ENCODE data around the gene MCL1. TPM values are rescaled to one million over a fixed set of nuclear protein-coding genes. Genes with fewer than 3 reads are reported as not detected.
"Not testable (repeated sequence)": the region's sequence is repeated elsewhere in the genome, so short reads cannot be mapped to it uniquely, and the experiment has no call there.

The MCL1 gene
- total RNA-seq, 1 donor from 2014 or later: 255 TPM

DNA sequence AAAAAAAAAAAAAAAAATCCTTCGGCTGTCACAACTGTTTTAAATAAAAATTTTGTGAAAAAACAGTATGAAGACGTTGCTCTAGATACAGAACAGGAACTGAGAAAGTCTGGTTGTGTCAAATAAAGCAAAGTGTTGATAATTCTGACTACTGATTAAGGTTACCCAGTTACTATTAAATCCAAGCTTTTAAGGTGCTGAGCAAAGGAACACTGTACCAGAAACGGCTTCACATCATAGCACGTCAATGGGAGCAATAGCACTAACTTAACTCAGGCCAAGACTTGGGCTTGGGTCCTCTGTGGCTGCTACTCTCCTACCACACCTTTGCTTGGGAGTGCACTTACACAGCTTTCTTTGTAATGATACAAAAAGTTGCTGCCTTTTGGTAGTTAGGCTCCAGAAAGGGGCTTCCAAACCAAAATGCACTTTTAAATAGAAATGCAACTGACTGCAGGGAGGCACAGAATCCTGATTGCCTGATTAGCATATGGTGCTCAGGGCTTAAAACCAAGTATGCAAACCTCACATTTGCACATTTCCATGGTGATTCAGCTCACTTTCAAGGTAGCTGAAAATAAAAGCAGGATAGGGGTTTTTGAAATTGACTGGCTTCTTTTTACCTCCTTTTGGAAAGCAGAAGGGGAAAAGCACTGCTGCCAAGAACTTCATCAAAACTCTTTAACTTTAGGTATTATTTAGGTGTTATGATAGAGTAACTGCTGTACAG, 6.3 kb downstream of the MCL1 start:
- H3K4me3 Mint-ChIP-seq (ENCODE audit: unreplicated experiment): peak overlapping the region; percentile 92
- H3K9me3 Mint-ChIP-seq (ENCODE audit: low read depth): no peaks in the 10 kb centered on the region
- TF ChIP-seq, protein P1, sequence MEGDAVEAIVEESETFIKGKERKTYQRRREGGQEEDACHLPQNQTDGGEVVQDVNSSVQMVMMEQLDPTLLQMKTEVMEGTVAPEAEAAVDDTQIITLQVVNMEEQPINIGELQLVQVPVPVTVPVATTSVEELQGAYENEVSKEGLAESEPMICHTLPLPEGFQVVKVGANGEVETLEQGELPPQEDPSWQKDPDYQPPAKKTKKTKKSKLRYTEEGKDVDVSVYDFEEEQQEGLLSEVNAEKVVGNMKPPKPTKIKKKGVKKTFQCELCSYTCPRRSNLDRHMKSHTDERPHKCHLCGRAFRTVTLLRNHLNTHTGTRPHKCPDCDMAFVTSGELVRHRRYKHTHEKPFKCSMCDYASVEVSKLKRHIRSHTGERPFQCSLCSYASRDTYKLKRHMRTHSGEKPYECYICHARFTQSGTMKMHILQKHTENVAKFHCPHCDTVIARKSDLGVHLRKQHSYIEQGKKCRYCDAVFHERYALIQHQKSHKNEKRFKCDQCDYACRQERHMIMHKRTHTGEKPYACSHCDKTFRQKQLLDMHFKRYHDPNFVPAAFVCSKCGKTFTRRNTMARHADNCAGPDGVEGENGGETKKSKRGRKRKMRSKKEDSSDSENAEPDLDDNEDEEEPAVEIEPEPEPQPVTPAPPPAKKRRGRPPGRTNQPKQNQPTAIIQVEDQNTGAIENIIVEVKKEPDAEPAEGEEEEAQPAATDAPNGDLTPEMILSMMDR (IDR thresholded peaks at IDR 0.05): no peak
- peaks cover 53% of the 10 kb centered on the region for H3K36me3 Mint-ChIP-seq (ENCODE audit: low read depth)
- H3K27me3 Mint-ChIP-seq (ENCODE audit: low read depth): no peaks in the 10 kb centered on the region
- peaks cover 87% of the 10 kb centered on the region for H3K4me1 Mint-ChIP-seq (ENCODE audit: low read depth)
- peak overlapping the region; percentile 97 for H3K27ac Mint-ChIP-seq (ENCODE audit: unreplicated experiment)
- no peak for DNase-seq (ENCODE audit: low spot score)

DNA sequence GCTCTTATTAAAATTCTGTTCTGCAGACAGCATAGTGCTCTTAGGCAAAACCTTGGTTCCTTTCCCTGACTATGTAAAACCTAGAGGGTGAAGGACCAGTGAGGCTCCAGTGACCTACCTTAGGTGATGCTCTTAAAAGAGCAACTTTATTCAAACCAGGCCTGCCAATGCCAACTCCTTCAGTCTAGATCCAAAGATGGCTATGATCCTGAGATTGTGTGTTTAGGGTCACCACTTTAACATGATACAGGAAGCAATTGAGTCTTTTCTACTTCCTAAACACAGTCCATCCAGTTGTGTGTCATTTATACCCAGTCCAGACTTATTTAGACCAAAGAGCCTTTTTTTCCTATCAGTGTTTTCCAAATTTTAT, 10.8 kb downstream of the MCL1 start:
- Mint-ChIP-seq H3K4me1 (ENCODE audit: low read depth) (peaks cover 96% of the 10 kb centered on the region), H3K36me3 (ENCODE audit: low read depth) (peaks cover 14% of the 10 kb centered on the region), H3K4me3 (ENCODE audit: unreplicated experiment) (no peak overlapping the region), H3K27me3 (ENCODE audit: low read depth) (no peaks in the 10 kb centered on the region), H3K27ac (ENCODE audit: unreplicated experiment) (peak overlapping the region; percentile 99), H3K9me3 (ENCODE audit: low read depth) (no peaks in the 10 kb centered on the region)
- TF ChIP-seq, protein P1 (IDR thresholded peaks at IDR 0.05): no peak
- no peak for DNase-seq (ENCODE audit: low spot score)

DNA sequence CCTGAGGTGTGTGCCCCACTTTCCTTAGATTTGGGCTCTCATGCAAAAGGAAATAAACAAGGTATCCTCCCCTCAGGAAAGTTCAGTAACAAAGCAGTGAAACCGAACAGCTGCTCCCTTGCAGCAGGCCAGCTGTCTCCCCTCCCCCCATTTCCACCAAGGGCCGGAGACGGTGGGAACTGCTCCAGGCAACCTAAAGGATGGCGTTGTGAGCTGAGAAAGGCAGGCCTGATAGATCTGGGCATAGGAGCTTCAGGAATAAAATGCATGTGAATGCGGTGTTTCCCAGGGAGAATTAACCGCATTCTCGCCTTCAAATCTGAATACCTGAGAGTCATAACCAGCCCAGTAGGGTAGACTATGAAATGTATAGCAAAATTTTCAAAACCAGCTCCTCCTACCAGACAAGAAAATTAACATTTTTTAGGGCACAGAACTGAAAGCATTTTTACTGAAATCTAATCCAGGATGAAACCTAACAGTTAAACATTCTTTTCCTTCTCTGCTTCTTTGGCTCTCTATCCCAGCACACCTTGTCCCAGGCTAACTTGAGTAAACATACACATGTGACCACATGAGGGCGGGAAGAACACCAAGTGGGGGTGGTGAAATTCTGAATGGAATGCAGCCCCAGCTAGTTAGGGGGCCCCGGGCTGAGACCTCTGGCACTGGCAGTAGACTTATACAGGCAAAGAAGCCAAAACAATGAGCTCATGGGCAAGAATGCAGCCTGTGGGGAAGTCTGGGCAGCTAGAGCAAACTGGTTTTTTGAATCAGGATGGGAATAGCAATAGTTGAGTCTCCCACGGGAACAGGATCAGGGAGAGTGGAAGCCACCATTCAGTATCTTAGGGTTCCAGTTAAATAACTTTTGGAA, 11.5 kb downstream of the MCL1 start:
- peak overlapping the region; percentile 64 for H3K4me3 Mint-ChIP-seq (ENCODE audit: unreplicated experiment)
- peaks cover 10% of the 10 kb centered on the region for H3K36me3 Mint-ChIP-seq (ENCODE audit: low read depth)
- H3K27me3 Mint-ChIP-seq (ENCODE audit: low read depth): no peaks in the 10 kb centered on the region
- TF ChIP-seq, protein P1 (IDR thresholded peaks at IDR 0.05): peak; percentile 21
- H3K9me3 Mint-ChIP-seq (ENCODE audit: low read depth): no peaks in the 10 kb centered on the region
- DNase-seq (ENCODE audit: low spot score): no peak
- peaks cover 96% of the 10 kb centered on the region for H3K4me1 Mint-ChIP-seq (ENCODE audit: low read depth)
- H3K27ac Mint-ChIP-seq (ENCODE audit: unreplicated experiment): peak overlapping the region; percentile 99

DNA sequence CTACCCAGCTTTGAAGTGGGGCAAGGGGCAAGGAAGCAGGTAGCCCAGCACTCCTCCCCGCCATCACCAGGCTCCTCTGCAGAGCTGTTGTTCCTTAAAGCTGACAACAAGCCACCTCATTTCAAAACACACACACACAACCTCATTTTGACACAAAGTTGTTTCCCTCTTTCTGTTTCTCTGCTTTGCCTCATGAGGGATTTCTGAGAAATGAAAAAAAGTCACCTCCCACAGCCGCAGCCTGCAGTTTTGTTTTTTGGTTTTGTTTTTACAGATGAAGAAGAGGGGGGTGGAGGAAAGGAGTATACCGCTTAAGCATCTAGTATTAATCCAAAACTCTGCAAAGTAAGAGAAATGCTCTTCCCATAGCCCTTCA, 12.1 kb downstream of the MCL1 start:
- Mint-ChIP-seq H3K4me1 (ENCODE audit: low read depth) (peaks cover 96% of the 10 kb centered on the region), H3K27me3 (ENCODE audit: low read depth) (no peaks in the 10 kb centered on the region), H3K9me3 (ENCODE audit: low read depth) (no peaks in the 10 kb centered on the region), H3K4me3 (ENCODE audit: unreplicated experiment) (peak overlapping the region; percentile 64), H3K27ac (ENCODE audit: unreplicated experiment) (peak overlapping the region; percentile 99), H3K36me3 (ENCODE audit: low read depth) (peaks cover 5% of the 10 kb centered on the region)
- DNase-seq (ENCODE audit: low spot score): no peak
- TF ChIP-seq, protein P1 (IDR thresholded peaks at IDR 0.05): no peak

DNA sequence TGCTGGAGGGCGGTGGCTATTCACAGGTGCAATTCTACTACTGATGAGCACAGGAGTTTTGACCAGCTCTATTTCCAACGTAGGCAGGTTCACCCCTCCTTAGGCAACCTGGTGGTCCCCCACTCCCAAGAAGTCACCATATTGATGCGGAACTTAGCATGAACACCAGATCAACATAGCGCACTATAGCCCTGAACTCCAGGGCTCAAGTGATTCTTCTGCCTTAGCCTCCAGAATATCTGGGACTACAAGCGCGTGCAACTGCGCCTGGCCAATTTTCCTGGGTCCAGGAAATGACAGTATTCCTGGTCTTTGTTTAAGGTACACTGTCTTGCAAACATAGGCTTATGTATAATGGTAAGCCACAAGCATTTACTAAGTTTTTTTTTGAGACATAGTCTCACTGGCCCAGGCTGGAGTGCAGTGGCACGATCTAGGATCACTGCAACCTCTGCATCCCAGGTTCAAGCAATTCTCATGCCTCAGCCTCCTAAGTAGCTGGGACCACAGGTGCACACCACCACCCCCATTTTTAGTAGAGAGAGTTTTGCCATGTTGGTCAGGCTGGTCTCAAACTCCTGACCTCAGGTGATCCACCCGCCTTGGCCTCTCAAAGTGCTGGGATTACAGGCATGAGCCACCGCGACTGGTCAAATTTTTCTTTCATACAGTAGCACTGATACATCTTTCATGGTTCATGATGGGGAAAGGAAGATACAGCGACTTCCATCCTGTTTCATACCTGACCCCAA, 12.6 kb downstream of the MCL1 start:
- Mint-ChIP-seq H3K36me3 (ENCODE audit: low read depth) (peaks cover 4% of the 10 kb centered on the region), H3K27ac (ENCODE audit: unreplicated experiment) (peak overlapping the region; percentile 99), H3K4me1 (ENCODE audit: low read depth) (peaks cover 95% of the 10 kb centered on the region), H3K27me3 (ENCODE audit: low read depth) (no peaks in the 10 kb centered on the region), H3K9me3 (ENCODE audit: low read depth) (no peaks in the 10 kb centered on the region), H3K4me3 (ENCODE audit: unreplicated experiment) (peak overlapping the region; percentile 64)
- no peak for DNase-seq (ENCODE audit: low spot score)
- TF ChIP-seq, protein P1 (IDR thresholded peaks at IDR 0.05): no peak

DNA sequence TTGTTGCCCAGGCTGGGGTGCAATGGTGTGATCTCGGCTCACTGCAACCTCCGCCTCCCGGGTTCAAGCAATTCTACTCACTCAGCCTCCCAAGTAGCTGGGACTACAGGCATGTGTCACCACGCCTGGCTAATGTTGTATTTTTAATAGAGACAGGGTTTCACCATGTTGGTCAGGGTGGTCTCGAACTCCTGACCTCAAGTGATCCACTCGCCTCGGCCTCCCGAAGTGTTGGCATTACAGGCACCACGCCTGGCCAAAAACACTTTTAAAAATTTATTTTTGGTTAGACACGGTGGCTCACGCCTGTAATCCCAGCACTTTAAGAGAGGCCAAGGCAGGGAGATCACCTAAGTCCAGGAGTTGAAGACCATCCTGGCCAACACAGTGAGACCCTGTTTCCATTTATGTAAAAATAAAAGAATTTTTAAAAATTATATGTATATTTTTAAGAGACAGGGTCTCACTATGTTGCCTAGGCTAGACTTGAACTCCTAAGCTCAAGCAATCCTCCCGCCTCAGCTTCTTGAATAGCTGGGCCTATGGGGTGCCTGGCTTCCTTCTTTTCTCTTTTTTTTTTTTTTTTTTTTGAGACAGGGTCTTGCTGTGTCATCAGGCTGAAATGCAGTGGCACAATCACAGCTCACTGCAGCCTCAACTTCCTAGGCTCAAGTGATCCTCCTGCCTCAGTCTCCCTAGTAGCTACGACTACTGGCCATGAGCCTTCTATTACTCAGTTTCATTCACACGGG, 14.0 kb downstream of the MCL1 start:
- not testable (repeated sequence) for H3K27me3 Mint-ChIP-seq (ENCODE audit: low read depth); DNase-seq (ENCODE audit: low spot score); H3K4me3 Mint-ChIP-seq (ENCODE audit: unreplicated experiment); H3K9me3 Mint-ChIP-seq (ENCODE audit: low read depth); H3K36me3 Mint-ChIP-seq (ENCODE audit: low read depth)
- peaks cover 93% of the 10 kb centered on the region for H3K4me1 Mint-ChIP-seq (ENCODE audit: low read depth)
- peak overlapping the region; percentile 100 for H3K27ac Mint-ChIP-seq (ENCODE audit: unreplicated experiment)

Measured in chondrocyte (in vitro differentiated cells).